A172 (cell line): ENCODE results near the gene CHMP6. TPM values are rescaled to one million over a fixed set of nuclear protein-coding genes. Genes with fewer than 3 reads are reported as not detected.
A peak's percentile ranks its signal among the peaks of the same experiment; 100 is the strongest.
"Not testable (repeated sequence)": the region's sequence is repeated elsewhere in the genome, so short reads cannot be mapped to it uniquely, and the experiment has no call there.

ENCODE experiments used
- DNase-seq: peaks from one replicate; pipeline ENCODE4 v3.0.0-alpha.2; 2015; ENCODE audit warnings: low spot score
- total RNA-seq: library from RNA; depleted of rRNA; stranded (reverse); fragments of >200 nt; shearing (Covaris generic); gene quantifications from 2 replicates; pipeline ENCODE4 v1.2.3, GENCODE V29; 2014

Gene CHMP6
- total RNA-seq, 1 experiment from 2014 or later: 15.1 TPM

DNA sequence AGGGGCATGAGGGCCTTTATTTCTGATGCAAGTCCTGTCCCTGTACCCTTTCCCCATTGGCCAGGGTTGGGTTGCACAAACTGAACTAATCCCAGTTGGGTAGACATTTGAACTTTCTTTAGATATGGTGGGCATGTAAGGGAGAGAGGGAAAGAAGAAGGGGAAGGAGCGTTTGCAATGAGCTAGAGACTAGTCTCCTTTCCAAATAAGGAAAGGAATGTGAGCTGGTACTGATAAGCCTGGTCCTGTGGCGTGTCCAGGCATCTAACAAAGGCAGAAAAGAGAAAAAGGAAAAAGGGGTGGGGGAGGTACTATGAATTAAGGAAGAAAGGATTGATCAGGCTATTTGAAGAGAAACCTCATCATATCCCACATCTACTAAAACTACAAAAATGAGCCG is 20.3 kb downstream of the CHMP6 start:
- no peak for DNase-seq

DNA sequence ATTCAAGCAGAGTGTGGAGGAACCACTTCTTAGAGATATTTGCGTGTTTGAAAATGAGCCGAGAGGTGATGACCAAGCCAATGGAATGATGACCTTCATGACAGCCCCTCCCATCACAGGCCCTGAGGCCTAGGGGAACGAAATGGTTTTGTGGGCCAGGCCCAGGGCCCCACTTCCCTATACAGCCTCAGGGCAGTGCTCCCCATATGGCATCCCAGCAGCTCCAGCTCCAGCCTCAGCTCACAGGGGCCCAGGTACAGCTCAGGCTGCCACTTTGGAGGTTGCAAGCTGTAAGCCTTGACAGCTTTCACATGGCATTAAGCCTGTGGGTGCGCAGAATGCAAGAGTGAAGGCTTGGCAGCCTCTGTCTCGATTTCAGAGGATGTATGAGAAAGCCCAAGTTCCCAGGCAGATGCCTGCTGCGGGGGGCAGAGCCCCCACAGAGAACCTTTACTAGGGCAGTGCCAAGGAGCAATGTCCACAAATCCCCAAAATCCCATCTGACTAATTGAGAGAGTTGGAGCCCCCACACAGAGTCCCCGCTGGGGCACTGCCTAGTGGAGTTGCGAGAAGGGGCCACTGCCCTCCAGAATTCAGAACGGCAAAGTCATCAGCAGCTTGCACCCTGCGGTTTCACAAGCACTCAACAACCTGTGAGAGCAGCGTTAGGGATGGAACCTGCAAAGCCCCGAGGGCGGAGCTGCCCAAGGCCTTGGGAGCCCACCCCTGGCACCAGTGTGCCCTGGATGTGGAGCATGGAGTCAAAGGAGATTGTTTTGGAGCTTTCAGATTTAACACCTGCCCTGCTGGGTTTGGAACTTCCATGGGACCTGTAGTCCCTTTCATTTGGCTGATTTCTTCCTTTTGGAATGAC is 21.2 kb downstream of the CHMP6 start:
- no peak for DNase-seq

DNA sequence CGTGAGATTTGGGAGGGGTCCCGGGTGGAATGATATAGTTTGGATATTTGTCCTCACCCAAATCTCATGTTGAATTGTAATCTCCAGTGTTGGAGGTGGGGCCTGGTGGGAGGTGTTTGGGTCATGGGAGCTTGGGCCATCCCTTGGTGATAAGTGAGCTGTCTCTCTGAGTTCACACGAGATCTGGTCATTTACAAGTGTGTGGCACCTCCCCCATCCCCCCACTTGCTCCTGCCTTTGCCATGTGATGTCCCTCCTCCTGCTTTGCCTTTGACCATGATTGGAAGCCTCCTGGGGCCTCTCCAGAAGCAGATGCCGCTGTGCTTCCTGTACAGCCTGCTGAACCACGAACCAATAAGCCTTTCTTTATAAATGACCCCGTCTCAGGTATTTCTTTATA is 22.0 kb downstream of the CHMP6 start:
- DNase-seq: no peak

DNA sequence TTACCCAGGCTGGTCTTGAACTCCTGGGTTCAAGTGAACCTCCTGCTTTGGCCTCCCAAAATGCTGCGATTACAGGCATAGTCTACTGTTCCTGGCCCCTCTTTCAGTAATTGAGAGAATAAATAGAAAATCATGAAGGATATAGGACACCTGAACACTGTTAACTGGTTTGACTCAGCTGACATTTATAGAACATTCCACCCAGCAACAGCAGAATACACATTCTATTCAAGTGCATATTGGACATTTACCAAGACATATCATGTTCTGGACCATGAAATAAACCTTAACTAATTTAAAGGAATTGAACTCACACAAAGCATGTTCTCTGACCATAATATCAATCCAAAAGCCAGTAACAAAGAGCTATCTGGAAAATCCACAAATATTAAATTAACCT is 23.5 kb downstream of the CHMP6 start:
- no peak for DNase-seq

DNA sequence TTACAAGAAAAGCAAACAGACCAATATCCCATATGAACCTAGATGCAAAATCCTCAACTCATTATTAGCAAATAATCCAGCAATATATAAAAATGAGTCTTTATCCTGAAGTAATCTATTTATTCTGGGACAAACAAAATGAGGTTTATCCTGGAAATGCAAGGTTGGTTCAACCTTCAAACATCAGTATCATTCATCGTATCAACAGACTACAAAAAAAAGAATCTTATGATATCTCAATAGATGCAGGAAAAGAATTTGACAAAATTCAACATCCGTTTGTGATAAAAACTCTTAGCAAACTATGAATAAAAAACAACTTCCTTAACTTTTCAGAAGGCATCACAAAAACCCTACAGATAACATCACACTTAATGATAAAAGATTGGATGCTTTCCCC is 24.9 kb downstream of the CHMP6 start:
- no peak for DNase-seq

DNA sequence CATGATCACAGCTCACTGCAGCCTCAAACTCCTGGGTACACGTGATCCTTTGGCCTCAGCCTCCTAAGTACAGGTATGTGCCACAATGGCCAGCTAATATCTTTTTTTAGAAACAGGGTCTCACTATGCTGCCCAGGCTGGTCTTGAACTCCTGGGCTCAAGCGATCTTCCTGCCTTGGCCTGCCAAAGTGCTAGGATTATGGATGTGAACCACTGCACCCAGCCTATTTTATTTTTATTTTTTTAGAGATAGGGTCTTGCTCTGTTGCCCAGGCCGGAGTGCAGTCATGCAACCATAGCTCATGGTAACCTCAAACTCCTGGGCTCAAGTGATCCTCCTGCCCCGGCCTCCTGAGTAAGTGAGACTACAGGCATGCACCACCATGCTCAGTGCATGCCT is 25.7 kb downstream of the CHMP6 start:
- not testable (repeated sequence) for DNase-seq

DNA sequence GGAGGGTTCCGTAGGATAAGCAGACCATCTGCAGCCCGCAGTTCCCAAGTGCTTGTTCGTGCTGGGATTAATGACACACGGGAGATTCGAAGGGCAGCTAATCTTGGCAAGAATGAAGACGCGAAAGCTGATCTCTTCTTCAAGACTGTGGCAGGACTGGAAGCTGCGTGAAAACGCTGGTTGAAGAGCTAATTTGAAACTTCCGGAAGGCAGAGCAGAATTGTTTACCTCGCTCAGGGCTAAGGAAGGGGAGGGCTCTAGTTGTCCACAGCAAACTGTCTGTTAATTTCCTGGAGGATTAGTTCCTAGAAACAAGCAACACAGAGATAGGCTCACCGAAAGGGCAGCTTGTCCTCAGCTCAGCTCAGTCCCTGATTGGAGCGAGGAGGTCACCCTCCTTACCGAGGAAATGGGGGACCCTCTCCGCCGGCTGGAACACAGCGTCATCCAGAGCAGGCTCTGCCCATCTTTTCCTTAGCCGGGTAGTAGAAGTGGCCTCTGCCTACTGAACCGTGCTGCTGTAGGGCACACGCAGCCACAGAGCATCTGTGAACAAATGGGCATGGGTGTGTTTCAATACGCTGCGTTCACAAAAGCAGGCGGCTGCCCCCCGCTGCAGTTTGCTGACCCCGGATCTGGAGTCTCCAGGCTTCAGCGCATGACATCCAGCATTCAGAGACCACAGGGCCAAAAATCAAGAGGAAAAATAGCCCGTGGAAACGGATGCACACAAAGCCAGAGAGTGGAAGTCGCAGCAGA is 26.6 kb downstream of the CHMP6 start:
- DNase-seq: no peak

DNA sequence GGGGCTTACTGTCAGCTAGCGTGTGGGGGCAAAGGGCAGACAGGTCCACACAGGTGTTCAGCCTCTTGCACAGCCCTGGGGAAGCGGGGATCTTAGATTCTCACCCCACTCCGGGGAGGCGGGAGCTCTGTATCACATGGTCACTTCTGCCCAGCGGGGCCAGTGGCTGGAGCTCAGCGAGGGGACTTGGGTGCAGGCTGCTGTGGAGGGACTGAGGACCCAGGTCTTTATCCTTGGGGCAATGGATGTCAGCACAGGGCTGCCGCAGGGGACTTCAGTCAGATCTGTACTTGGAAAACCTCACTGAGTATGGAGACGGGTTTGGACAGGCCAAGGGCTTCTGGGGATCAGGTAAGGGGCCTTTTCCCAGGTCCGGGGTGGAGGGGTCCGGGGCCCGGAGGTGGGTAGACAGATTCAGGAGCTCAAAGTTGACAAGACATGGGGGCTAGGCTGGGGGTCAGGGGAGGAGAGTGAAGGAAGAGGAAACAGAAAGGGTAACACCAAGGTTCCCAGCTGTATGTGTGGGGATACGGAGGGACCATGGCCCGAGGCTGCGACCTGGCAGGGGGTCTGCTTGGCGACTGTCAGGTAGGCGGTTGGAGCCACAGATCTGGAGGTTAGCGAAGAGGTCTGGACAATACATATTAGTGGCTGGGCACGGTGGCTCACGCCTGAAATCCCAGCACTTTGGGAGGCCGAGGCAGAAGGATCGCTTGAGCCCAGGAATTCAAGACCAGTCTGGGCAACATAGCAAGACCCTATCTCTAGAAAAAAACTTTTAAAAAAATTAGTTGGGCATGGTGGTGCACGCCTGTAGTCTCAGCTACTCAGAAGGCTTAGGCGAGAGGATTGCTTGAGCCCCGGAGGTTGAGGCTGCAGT is 28.2 kb downstream of the CHMP6 start:
- no peak for DNase-seq

DNA sequence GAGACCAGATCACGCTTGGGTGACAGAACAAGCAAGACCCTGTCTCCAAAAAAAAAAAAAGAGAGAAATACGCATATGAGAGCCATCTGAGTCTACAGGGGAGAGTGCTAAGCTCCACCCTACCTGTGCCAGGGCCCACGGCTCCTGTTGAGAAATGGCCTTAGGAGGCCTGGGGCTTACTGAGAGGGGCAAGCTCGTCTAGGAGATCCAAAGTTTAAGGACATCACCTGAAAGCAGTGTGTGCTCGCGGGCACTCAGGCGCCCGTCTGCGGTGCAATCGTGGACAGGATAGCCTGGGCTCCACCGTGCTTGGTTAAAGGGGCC is 28.8 kb downstream of the CHMP6 start:
- no peak for DNase-seq

DNA sequence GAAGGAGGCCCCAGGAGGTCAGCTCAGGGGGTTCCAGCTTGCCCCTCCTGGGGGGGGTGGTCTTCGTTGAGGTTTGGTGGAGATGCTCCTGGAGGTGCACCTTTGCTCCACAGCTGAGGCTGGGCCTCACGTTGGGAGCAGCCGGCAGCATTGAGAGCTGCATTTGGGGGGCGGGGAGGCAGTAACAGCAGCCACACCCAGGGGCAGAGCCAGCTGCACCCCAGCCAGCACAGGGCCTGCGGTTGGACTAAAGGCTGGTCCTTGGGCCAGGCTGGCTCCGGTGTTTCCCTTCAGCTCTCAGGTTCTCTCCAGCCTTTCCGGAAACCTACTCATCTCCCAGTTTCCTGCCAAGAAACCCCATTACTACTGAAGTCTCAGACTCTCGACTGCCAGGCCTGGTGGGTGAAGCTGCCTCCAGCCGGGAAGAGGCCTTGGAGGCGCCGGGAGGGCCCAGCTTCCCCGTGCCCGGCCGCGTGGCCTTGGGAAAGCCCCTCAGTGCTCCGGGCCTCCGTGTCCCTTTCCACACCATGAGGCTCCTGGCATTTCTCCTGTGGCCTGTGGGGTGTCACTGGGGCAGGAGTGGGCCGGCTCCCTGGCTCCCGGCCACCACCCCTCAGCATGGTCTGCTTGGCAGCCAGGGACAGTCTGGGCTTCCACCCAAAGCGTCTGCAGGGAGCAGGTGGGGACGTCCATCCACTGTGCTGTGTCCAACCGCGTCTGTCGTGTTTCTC is 29.3 kb downstream of the CHMP6 start:
- peak; percentile 95 for DNase-seq

DNA sequence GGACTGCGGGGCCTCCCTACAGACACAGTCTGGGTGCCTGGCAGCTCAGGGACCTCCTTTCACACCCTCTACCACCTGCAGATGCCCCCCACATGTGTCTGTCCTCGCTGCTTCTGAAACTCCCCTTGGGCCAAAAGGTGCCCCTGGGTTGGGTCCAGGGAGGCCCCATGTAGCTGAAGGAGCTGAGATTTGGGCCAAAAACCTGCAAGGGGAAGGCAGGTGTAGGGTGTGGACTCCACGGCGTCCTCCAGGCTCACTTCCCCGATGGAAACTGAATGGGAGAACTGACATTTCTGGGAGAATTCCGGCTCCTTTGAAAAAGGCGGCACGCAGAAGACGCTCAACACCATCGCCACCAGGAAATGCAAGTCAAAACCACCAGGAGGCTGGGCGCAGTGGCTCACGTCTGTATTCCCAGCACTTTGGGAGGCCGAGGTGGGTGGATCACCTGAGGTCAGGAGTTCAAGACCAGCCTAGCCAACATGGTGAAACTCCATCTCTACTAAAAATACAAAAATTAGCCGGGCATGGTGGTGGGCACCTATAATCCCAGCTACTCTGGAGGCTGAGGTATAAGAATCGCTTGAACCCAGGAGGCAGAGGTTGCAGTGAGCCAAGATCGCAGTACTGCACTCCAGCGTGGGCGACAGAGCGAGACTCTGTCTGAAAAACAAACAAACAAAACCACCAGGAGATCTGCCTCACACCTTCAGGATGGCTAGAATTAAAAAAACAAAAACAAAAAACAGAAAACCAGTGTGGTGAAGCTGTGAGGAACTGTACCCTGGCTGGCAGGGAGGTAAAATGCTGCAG is 30.1 kb downstream of the CHMP6 start:
- no peak for DNase-seq

DNA sequence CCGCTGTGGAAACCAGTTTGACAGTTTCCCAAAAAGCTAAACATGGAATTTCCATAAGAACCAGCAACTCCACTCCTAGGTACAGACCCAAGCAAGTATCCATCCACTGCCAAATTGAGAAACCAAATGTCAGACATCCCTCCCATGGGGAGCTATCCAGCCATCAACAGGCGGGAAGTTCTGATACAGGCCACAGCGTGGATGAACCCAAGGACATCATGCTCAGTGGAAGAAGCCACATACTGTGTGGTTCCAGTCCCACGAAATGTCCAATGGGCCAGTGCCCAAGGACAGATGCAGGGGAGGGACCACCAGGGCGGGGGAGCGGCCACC is 30.7 kb downstream of the CHMP6 start:
- DNase-seq: no peak

DNA sequence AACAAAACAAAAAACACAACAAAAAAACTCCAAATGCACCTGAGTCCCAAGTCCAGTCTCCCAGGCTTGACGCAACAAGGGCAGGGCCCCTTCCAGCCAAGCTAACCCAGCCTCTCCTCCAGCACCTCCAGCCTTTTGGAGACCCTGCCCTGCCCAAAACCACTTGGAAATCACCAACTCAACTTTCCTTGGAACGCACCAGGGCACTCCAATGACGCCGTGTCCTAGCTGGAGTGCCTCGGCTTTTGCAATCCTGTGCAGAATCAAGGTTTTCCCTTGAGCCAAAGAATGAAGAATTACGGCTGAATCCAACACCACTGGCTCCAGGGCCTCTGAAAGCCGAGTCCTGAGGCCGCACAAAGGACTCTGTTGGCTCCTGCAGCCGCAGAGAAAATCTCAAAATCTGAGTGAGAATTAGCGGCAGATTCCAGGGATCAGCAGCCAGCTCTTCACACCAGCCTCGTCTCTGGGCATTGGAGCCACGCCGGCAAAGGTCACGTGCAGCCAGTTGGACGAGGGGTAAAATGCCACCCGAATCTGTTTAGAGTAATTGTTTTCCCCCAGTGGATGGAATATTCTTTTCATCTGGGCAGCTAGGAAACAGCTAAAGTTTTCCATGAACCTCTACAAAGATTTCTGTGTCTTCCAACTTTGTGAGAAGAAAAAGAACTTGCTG is 33.6 kb downstream of the CHMP6 start:
- DNase-seq: no peak

DNA sequence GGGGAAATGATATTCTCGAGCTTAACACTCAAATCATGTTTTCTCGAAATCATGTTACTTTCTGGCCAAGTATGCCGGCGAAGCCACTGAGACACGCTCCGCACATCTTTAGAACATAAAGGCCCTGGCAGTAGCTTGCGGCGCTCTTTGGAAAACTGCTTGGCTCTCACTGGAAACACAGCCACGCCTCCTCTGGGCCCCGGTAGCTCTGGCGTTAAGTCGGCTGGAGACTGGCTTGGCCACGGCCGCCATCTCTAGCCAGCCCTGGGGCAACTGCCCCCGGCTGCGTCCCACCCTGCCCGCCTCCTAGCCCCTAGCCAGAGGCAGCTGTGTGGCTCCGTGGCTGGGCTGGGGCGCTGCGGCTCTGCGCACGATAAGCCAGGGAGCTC is 34.1 kb downstream of the CHMP6 start:
- DNase-seq: no peak

DNA sequence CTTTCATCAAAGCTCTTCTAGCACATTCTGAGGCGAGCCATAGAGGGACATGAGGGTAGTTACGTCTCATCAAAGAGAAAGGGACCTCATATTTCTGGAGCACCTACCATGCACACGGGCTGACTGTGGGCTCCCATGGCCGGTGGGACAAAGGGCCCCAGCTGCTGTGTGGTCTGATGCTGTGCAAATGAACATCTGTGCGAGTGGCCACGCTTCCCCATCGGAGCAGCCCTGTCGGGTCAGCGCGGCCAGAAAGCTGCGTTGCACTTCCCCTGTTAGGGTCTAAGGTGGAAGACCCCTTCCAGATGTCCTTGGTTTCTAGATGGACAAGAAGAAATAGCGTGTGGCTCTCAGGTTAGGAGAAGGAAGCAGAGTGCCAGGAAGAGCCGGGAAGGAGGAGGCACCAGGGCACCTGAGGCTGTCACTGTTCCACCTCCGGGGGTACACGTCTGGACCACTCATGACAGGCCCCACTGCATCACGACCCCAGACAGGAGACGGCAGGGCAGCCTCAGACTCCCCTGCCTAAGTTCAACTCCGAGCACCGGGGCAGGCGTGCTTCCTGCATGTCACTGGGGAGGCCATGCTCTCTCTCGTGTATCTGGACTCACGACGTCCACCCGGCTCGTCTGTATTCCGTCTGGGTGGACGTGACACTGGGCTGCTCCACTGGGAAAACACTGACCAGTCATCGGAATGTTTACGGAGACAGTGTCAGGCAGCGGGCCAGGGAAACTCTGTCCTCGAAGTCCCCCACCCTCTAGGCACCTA is 34.8 kb downstream of the CHMP6 start:
- DNase-seq: no peak

DNA sequence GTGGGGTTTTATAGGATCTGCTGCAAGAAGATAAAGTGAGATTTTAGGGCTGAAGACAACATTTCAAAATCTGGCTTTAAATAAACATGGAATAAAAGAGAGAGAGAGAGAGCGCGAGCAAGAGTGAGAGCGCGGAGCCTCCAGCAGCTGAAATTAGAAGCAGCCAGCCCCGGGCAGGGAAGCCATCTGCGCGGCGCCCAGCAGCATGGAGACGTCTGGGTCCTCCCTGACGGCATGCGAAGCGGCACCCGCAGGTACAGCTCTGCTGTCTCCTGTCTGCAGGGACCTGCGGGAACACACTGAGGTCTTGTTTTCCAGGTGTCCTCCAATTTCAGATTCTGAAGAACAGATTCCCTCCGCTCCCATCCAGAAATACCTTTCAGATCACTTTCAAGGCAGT is 35.4 kb downstream of the CHMP6 start:
- DNase-seq: no peak

DNA sequence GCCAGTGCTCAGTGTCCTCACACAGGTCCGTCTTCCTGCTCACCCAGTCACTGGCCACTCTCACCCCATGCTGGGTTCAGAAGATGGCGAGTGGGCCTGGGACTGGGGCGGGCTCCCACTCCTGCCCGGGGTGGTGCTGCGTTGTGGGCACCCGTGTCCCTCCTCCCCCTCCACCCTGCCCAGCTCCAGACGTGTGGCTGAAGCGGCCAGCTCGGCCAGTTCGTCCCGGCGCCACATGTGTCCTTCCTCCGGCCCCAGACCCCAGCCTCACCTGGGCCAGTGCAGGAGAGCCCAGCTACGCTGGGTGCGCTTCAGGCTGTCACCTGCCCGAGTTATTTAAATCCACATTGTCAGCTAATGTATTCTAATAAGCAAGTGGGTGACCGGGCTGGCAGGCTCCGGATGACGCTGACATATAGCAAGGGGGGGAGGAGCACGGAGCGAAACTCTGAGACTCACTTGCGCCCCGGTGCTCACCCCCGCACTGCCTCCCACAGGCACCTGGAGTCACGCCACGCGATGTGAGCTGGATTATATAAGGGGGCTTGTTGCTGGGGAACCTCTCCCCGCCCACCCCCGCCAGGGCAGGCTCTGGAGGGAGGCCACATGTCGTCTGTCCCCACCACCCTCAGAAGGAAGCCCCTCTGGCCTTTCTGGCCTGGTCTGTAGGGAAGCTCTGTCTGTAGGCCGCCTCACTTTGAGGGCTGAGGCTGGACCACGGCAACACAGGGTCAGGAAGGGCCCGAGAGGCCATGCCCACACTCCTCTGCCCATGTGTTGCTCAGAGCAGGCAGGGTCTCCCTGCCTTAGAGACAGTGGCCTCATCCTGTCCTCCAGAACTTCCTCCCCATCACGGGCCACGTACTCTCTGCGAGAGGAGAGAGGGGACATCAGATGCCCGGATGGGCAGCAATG is 36.2 kb downstream of the CHMP6 start:
- no peak for DNase-seq

DNA sequence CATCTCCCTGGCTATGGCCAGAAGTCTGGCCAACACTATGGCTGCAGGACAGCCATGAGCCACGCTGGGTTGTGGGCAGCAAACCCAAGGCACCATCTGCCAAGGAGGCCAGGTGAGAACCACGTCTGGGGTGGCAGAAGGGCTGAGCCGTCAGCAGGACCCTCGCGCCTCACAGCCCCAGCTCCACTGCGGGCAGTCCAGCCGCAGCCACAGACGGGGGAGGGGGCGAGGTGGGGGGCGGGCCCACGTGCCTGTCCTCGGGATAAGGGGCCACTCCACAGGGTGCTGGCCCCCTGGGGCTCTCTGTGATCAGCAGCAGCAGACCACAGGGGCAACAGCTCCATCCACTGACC is 36.8 kb downstream of the CHMP6 start:
- no peak for DNase-seq

DNA sequence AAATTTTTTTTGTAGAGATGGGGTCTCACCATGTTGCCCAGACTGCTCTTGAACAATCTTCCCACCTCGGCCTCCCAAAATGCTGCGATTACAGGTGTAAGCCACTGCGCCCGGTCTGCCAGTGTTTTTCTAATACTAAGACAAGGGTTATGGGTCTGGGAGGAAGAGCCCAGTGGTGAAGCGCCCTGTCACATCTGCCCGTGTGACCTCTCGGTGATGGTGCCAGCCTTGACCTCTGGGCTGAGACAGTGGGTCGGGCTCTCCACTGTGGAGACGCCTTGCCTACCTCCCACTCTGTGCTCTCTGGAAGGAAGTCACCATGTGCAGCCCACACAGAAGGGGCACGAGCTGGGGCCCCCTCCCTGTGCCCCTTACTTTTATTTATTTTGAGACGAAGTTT is 38.2 kb downstream of the CHMP6 start:
- DNase-seq: no peak
